AG08396 (cell line): Measurements from ENCODE around the gene IZUMO1.
A peak's percentile ranks its signal among the peaks of the same experiment; 100 is the strongest.
"Not testable (repeated sequence)": the region's sequence is repeated elsewhere in the genome, so short reads cannot be mapped to it uniquely, and the experiment has no call there.

Experiments used
- DNase-seq: peaks from one replicate; pipeline ENCODE4 v3.0.0; 2012; ENCODE audit warnings: low spot score, mixed read lengths

IZUMO1 gene

GRCh38 chr19:48713041-48713863 lies 33.5 kb downstream of the IZUMO1 start:
- DNase-seq: no peak

- no peak for DNase-seq
These were observed 35.5 kb downstream of the IZUMO1 start for GRCh38 chr19:48711106-48711662.

GRCh38 chr19:48708471-48708870 lies 38.2 kb downstream of the IZUMO1 start:
- DNase-seq: no peak

- no peak for DNase-seq
These were observed 41.3 kb downstream of the IZUMO1 start for GRCh38 chr19:48705431-48705830.

GRCh38 chr19:48703316-48703715 lies 43.4 kb downstream of the IZUMO1 start:
- DNase-seq: no peak

GRCh38 chr19:48702701-48703100 lies 44.0 kb downstream of the IZUMO1 start:
- no peak for DNase-seq

GRCh38 chr19:48698046-48698445 lies 48.7 kb downstream of the IZUMO1 start:
- DNase-seq: peak; percentile 67

GRCh38 chr19:48696353-48697010 lies 50.2 kb downstream of the IZUMO1 start:
- no peak for DNase-seq

- no peak for DNase-seq
These were observed 50.9 kb downstream of the IZUMO1 start, which contains the start of gene FUT2 for GRCh38 chr19:48695743-48696352. TSS of gene FUT2 (plus strand) at chr19:48695971. CDS start at chr19:48702957, 6,986 bp downstream.

GRCh38 chr19:48693629-48694028 lies 53.1 kb downstream of the IZUMO1 start:
- not testable (repeated sequence) for DNase-seq
